PC-9 (cell line): ENCODE measurements around the gene FAM163A.

Experiments
- CTCF ChIP-seq: fragments of 200-600 bp; sonication (generic); conservative IDR thresholded peaks from 2 replicates; pipeline ENCODE4 v1.6.1; 2017; ENCODE audit warnings: mixed run types, antibody characterized with exemption, mild to moderate bottlenecking, moderate library complexity
- EZH2 ChIP-seq: fragments of 200-600 bp; sonication (generic); IDR thresholded peaks from 2 replicates; pipeline ENCODE4 v1.8.0; 2017; ENCODE audit warnings: antibody characterized with exemption, low read depth

DNA sequence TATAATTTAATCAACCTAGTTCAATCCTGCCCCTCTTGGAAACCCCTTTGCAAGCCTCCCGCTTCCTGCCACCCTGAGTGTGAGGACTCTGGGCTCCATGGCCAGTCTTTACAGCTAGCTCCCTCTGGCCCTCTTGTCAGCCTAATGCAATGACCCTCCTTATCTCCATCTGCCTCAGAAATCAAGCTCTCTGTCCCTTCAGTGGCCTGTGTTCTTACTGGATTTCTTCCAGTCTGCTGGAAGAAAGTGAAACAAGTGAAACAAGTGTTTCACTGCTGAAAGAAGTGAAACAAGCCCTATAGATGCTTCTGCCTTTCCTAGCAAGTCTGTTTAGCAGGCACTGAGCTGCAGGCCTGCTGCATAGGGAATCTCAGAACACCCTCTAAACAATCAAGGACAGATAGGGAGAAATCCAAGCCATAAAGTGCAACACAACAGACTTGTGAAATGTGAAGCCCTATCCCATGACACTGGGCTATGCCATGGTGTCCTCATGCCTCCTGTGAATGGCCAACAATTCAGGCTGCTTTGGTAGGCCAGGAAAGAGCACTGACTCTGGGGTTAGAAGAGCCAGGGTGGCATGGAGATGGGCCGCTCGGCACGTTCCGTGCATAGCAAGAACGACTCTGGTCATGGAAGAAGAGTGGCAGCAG, 55.9 kb downstream of the FAM163A start:
- TF ChIP-seq CTCF (no peak), EZH2 (no peak)
